HG02938 (cell line): ENCODE results near the gene SEPTIN11.

Experiments
- ATAC-seq: cut with Tn5 transposase; IDR thresholded peaks from one replicate; pipeline ENCODE4 v1.9.1; 2021; ENCODE audit warnings: mild to moderate bottlenecking, moderate library complexity; ENCODE audit not compliant: unreplicated experiment

Gene SEPTIN11

GRCh38 chr4:76949276-76950051 lies at the start of gene SEPTIN11:
Gene SEPTIN11 (plus strand): TSS chr4:76949752. CDS start chr4:76949904, 152 bp downstream.
- ATAC-seq: peak; percentile 56

DNA sequence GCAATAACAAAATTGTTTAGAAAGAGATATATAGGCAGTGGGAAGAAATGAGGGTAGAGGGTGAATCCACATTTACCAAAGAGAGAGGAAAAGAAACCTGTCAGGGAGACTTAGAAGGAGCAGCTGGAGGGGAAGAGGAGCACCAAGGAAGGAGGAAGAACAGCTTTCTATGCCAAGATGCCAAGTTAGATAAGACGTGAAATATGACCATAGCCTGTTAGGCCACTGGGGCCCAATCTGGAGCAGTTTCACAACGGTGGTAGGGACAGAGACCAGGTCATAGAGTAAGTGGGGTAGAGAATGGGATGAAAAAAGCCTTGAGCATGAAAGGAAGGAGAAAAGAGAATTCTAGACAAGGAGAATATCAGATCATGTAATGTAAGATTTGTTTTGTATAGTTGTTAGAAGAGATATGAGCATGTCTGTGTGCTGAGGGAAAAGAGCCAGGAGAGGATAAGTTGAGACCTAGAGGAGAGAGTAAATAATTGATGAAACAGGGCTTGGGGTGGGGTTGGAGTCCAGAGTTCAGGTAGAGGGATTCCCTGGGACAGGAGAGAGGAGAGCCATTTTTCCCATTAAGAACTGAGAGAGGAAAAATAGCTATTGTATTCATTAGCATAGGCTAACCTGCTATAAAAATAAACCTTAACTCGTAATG lies 47.2 kb upstream of the SEPTIN11 start:
- no peak for ATAC-seq

DNA sequence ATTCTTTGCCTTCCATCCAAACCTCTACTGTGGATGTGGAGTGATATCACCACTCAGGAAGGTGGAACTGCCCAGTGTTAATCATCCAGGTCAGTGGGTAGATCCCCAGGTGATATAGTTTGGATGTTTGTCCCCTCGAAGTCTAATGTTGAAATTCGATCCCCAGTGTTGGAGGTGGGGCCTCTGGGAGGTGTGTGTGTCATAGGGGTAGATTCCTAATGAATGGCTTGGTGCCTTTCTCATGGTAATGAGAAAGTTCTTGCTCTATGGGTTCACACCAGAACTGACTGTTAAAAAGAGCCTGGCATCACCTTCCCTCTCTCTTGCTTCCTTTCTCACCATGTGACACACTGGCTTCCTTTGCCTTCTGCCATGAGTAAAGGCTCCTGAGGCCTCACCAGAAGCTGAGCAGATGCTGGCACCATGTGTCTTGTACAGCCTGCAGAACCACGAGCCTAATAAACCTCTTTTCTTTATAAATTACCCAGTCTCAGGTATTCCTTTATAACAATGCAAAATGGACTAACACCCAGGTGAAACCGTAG lies 44.8 kb upstream of the SEPTIN11 start:
- no peak for ATAC-seq

DNA sequence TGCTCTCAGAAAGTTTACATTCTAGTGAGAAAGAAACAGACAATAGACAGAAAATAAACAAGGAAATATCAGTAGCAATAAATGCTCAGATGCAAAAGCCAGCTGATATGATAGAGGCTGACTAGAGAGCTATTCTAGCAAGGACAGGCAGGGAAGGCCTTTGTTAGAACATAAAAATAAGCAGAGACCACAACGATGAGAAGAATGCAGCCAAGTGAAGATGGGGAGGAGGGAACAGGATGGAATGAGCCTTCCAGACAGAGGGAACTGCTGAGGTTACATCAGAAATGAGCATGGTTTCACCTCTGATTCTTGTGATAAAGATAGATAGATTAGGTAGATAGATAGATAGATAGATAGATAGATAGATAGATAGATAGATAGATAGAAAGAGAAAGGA lies 44.0 kb upstream of the SEPTIN11 start:
- no peak for ATAC-seq

DNA sequence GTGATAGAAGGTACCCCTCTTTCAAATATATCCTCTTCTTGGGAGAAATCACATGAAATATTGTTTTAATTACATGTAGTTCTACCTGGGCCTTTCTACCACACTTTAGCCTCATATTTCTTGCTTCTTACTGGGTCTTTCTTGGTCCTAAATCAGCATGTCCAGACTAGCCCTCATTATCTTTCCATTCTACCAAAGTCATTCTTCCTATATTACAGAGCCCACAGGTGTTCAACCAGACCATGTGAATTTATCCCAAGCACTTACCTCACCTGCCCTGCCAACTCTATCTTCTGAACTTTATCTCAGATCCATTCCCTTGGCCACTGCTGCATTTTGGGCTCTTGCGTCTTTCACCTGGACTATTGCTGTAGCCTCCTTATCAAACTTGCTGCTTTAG lies 39.8 kb upstream of the SEPTIN11 start:
- no peak for ATAC-seq

GRCh38 chr4:76920715-76921114 lies 28.8 kb upstream of the SEPTIN11 start:
- no peak for ATAC-seq

GRCh38 chr4:76923619-76924357 lies 25.8 kb upstream of the SEPTIN11 start:
- no peak for ATAC-seq

GRCh38 chr4:76926841-76927240 lies 22.7 kb upstream of the SEPTIN11 start:
- ATAC-seq: no peak

GRCh38 chr4:76930685-76931084 lies 18.9 kb upstream of the SEPTIN11 start:
- no peak for ATAC-seq

GRCh38 chr4:76931087-76931486 lies 18.5 kb upstream of the SEPTIN11 start:
- ATAC-seq: no peak

GRCh38 chr4:76931576-76932276 lies 17.8 kb upstream of the SEPTIN11 start:
- no peak for ATAC-seq

DNA sequence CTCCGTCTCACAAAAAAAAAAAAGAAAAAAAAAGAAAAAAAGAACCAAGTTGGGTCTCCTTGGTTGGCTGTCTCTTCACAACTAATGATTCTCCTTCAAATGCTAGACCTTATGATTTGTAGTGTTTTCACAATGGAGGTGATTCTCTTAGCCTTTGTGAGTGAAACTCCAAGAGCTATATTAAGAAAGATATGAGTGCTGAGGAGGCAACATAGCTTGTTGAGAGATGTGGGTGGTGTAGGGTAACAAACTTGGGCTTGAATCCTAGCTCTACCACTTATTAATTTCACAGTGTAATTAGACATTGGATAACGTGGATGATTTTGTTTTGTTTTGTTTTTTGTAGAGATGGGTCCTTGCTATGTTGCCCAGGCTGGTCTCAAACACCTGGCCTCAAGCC lies 10.4 kb upstream of the SEPTIN11 start:
- no peak for ATAC-seq

DNA sequence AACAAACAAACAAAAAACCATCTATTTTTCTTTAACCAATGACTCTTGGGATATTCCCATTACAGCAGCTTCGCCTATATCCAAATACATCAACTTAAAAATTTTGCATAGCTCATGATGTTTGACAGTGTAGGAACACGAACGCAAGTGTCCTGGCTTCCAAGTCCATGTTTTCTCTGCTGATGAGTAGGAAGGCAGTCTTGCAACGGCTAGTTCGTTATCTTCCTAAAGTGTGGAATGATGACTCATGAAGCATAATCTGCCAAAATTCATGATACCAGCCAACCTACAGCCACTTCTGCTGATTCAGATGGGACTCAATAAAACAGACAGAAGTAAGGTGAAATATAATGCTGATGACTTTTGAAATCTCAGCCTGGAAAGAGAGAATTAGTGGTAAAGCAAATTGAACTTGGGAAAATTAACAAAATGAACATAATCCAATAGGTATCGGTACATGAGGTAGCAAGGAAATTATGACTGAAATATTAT lies 6.4 kb upstream of the SEPTIN11 start:
- ATAC-seq: no peak

- ATAC-seq: no peak
These were observed 5.8 kb upstream of the SEPTIN11 start for GRCh38 chr4:76943790-76944189.

DNA sequence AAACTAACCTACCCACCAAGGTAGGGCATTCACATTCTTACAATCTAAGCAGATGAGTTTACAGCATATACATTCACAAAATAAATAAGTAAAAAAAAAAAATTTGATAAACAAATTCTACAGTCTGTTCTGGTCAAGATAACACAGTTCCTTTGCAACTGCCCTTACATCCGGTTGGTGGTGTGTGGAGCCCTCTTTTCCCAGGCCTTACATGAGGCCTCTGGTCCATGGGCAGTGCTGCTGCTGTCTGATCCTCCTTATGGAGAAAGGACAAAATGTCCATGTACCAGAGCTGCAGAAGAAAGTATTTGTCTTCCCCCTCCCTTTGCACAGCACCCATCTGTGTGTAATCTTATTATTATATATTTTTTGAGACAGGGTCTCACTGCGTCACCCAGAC lies 2.2 kb upstream of the SEPTIN11 start:
- ATAC-seq: no peak

DNA sequence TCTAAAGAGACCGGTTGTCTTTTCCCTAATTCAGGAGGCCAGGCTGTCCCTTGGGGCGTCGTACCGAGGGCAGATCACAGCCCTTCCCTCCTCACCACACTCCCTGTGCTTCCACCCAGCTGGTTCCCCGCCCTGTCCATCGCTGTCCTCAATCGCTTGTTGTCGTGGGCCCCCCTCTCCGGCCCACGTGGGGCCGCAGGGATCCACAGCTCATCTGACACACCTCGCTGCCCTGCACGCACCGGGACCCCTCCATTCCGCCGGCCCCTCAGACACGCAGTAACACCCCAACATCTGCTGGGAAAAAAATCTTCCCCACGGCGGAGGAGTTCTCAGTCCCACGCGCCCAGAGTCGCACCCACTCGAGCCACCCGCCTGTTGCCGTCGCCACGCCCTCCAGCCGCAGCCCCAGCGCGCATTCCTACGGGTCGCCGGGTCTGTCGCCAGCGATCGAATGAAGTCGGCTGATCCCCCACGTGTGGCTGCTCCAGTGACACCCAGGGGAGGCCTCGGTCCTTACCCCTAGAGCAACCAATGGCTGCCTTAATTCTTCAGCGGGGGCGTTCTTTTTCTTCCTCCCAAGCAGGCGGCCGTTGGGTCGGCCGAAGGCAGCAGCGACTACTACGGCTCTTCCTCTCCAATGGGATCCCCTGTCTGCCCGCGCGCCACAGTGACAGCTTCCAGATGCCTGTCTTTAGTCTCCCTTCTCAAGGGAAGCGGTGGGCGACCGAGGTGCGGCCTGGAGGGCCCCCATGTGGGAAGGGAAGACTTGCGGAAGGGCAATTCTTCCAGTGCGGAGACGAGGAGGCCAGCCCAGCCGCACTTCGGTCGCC lies 893 bp upstream of the SEPTIN11 start:
- ATAC-seq: peak; percentile 56

- peak; percentile 22 for ATAC-seq
These were observed 752 bp downstream of the SEPTIN11 start for GRCh38 chr4:76950052-76950955.

DNA sequence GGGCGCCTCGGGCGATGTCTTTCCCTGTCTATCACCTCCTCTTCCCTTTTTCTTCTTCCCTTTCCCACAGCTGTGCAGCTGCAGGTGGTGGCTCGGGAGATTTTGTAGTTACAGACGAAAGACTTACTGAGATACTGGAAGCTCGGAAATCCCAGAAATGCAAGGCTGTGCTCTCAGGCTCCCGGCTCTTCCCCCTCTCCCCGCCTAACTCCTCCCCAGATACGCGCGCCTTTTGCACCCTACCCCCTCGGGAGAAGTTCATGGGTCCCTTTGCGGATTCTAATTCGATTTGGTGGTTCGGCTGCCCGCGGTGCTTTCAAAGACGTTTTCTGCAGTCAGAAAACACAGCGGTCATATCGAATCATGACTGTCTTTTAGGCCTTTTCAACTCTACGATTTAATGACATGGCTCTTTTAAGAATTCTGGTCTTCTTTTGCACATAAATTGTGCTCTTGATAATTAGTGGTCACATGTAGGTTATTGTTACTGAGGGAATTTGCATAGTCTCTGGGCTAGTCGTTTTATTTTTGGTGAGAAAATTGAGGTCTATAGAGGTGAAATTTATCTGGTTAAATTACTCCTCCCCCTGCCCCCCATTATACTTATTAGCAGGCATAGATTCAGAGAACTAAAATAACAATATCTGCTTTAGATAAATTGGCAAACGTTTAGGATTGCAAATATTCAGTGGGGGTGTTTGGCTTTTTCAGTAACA lies 1.6 kb downstream of the SEPTIN11 start:
- no peak for ATAC-seq
